AG04450 (cell line): ENCODE data around the gene FTMT. TPM values are rescaled to one million over a fixed set of nuclear protein-coding genes. Genes with fewer than 3 reads are reported as not detected.

Experiments
- CTCF ChIA-PET: fragments of 300-600, 350-600 bp; formaldehyde crosslinking; extraction: SDS; loops from one replicate; lab custom pipeline; 2022; ENCODE audit warnings: antibody characterized with exemption, inconsistent platforms; lab: Charles Lee
- POLR2A ChIA-PET: fragments of 350-600 bp; formaldehyde crosslinking; extraction: SDS; loops from one replicate; lab custom pipeline; 2021; ENCODE audit warnings: antibody characterized with exemption, inconsistent platforms; lab: Yijun Ruan, JAX
- DNase-seq: peaks from one replicate; pipeline ENCODE4 v3.0.0-alpha.2; 2011; ENCODE audit warnings: low read depth, low spot score
- H3K27ac ChIP-seq: one replicate; pipeline ENCODE4 v1.5.1; 2012; ENCODE audit warnings: low read depth, low read length, control low read depth
- H3K27me3 ChIP-seq: one replicate; pipeline ENCODE4 v1.6.0; 2012; ENCODE audit warnings: low read length; ENCODE audit not compliant: control insufficient read depth, insufficient read depth
- H3K4me3 ChIP-seq: 2 replicates; pipeline ENCODE4 v1.5.1; 2011; ENCODE audit warnings: mild to moderate bottlenecking, low read depth, low read length, control low read depth
- H3K9me3 ChIP-seq: 2 replicates; pipeline ENCODE4 v1.5.1; 2012; ENCODE audit warnings: low read length; ENCODE audit not compliant: control insufficient read depth, insufficient read depth
- CTCF ChIP-seq: IDR thresholded peaks from 2 replicates; pipeline ENCODE4 v1.5.1; 2011; ENCODE audit warnings: low read depth, low read length, control low read depth, inconsistent platforms
- polyA plus RNA-seq: library from polyadenylated mRNA; depleted of rRNA; stranded (reverse); fragments of >200 nt; gene quantifications from 2 replicates; pipeline ENCODE4 v1.2.3, GENCODE V29; 2011

The FTMT gene
- polyA plus RNA-seq, 1 experiment, result not detected

DNA sequence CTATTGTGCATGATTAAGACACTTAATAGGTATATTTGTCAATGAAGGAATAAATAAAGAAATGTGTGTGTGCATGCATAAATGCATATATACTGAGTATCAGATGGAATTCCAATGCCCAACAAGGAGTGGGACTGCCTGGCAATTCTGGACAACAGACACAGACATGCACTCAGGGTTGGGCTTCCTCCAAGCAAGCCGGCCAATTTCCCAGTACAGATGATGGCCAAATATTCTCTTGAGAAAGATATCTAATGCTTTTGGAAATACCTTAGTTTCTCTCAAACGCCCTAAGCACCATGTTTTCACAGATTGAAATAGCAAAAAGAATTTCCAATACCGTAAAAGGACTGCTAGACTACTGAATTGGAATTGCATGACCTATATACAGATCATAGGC is 11.1 kb downstream of the FTMT start:
- Histone ChIP-seq H3K9me3 (no peaks in the 10 kb centered on the region), H3K27me3 (no peaks in the 10 kb centered on the region), H3K27ac (no peak overlapping the region), H3K4me3 (no peak overlapping the region)
- POLR2A ChIA-PET, result no interaction called here
- no peak for DNase-seq
- CTCF ChIA-PET, result no interaction called here
- no peak for TF ChIP-seq CTCF

DNA sequence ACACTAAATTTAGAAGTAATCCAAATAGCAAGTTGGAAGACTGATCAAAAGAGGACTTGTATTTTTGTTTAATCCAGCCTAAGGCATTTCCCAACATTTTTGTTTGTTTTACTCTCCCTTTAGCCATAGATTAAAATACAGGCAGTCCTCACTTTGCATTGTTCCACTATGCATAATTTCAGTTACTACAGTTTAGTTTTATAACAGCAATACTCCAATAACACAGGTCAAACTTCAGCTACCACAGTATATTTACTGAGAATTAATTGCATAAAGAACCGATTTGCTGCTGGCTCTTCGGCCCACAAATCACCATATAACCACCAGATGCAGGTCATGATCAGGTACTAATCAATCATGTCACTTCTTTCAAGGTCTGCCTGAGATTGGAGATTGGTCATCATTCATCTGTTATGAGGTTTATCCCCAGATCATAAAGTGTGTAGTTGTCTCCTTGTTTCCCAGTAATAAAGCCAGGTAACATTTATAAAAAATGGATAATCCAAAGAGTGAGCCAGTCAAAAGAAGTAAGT is 12.1 kb downstream of the FTMT start:
- Histone ChIP-seq H3K27ac (no peak overlapping the region), H3K27me3 (no peaks in the 10 kb centered on the region), H3K4me3 (no peak overlapping the region), H3K9me3 (no peaks in the 10 kb centered on the region)
- CTCF ChIA-PET, result no interaction called here
- no peak for DNase-seq
- POLR2A ChIA-PET, result no interaction called here
- TF ChIP-seq CTCF, result no peak

DNA sequence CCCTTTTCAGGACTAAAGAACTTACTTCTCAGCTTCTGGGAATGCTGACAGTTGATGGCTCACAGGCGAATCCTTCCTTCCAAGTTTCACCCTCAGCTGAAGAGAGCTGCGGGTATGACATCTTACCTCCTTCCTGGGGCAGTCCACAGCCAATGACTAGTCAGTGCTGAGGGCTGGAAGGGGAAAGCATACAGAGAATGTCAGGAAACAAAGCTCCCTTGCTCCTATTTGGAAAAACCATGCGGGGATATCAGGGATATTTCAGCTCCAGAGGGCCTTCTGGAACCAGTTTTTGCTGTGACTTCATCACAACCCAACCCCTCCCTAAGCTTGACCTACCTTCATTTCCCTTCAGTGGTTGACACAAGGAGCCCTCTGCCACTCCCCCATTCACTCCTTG is 15.7 kb downstream of the FTMT start:
- ChIA-PET CTCF (no interaction called here), POLR2A (no interaction called here)
- Histone ChIP-seq H3K9me3 (no peaks in the 10 kb centered on the region), H3K27me3 (no peaks in the 10 kb centered on the region), H3K4me3 (no peak overlapping the region), H3K27ac (no peak overlapping the region)
- DNase-seq, result no peak
- no peak for TF ChIP-seq CTCF

DNA sequence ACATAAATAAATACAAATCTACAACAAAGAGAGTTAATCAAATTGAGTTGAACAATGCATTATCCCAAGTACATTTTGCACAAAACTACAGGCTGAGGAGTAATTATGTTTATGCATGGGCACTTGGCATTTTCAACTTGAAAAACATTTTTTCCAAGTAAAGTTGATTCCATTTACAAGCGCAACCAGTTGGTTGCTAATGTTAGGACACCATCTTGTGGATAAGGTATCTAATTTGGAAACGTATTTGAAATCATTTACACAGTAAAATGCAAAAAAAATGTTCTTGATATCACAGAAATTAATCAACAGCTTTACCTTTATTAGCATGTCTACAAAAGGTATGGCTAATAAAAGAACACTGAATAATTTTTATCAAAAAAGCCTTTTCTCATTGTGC is 18.8 kb downstream of the FTMT start:
- Histone ChIP-seq H3K9me3 (no peaks in the 10 kb centered on the region), H3K27me3 (no peaks in the 10 kb centered on the region), H3K27ac (no peak overlapping the region), H3K4me3 (no peak overlapping the region)
- DNase-seq, result no peak
- POLR2A ChIA-PET, result no interaction called here
- no peak for TF ChIP-seq CTCF
- CTCF ChIA-PET, result no interaction called here

DNA sequence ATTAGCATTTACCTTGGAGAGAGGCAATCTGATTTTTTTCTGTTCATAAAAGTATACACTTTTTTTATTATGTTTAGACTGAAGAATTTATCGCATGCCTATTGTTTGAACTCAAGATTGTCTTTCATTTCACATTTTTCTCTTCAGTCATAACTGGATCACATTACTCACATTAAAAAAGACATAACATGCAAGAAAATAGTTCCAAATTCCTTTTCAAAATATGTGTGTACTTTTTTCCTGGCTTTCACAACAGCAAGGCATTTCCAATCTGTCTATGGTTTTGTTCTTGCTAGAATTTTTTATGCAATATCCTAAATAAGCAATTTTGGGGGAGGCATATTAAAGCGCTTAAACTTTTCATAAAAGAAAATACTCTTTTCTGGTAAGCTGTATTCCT is 21.2 kb downstream of the FTMT start:
- no peak overlapping the region for H3K27ac ChIP-seq
- no peak for DNase-seq
- no peak overlapping the region for H3K4me3 ChIP-seq
- ChIA-PET POLR2A (no interaction called here), CTCF (no interaction called here)
- TF ChIP-seq CTCF, result no peak
- H3K9me3 ChIP-seq, result no peaks in the 10 kb centered on the region
- H3K27me3 ChIP-seq, result no peaks in the 10 kb centered on the region
